Measurements from ENCODE around the gene OLAH.

OLAH gene

GRCh38 chr10:15088428-15089261 is 44.9 kb downstream of the OLAH start, which contains the start of gene ACBD7:
TSS of gene ACBD7 (minus strand) at chr10:15088776. CDS start at chr10:15088728, 48 bp downstream.
- no peak for TF ChIP-seq CTBP1 (IDR thresholded peaks at IDR 0.05; ENCODE audit: borderline replicate concordance)
- TF ChIP-seq FOXA1 (IDR thresholded peaks at IDR 0.05) = no peak
- TF ChIP-seq ELF4 (IDR thresholded peaks at IDR 0.05) = no peak
- no peak for TF ChIP-seq LEF1 (IDR thresholded peaks at IDR 0.05; ENCODE audit: borderline replicate concordance)
- TF ChIP-seq L3MBTL2 (conservative IDR thresholded peaks at IDR 0.05) = peak; percentile 86
- ChIA-PET POLR2A (no interaction called here), CTCF (no interaction called here)

DNA sequence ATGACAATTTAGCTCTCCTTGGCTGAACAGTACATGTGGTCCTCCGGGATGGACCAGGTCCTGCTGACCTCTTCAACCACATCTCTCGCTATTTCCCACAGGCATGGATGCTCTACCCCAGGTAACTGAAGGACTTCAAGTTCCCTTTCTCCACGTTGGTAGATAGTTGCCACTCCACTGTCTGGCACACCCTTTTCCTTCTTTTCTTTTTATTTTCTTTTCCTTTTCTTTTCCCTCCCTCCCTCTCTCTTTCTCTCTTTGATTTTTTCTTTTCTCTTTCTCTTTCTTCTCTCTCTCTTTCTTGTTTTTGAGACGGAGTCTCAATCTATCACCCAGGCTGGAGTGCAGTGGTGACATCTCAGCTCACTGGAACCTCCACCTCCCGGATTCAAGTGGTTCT is 47.7 kb downstream of the OLAH start:
- DNase-seq (ENCODE audit: extremely low spot score) = no peak
- POLR2A ChIA-PET = no interaction called here
- CTCF ChIA-PET = no interaction called here

More at GRCh38 chr10:15088428-15089261, 44.9 kb downstream of the OLAH start, which contains the start of gene ACBD7:
- peak; percentile 91 for DNase-seq (ENCODE audit: extremely low spot score)

DNA sequence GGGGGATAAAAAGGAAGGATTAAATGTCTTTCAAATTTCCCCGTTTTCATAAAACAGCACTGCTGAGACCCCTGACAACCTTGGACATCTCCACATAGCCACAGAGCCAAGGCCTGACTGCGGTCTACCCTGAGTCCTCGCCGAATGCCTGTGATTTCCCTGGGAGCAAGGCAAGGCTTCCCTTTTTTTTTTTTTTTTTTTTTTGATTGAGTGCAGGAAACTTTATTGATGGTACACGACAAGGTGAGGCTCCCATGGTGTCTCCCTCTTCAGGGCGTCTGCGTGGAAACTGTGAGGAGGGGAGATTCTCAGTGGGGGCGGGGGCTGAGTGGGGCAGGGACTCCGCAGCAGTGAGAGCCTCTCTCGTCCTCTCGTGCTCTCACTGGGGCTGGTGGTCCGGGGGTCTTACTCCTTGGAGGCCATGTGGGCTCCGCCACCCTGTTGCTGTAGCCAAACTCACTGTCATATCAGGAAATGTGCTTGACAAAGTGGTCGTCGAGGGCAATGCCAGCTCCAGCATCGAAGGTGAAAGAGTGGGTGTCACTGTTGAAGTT is 49.2 kb downstream of the OLAH start:
- ChIA-PET CTCF (no interaction called here), POLR2A (no interaction called here)
- no peak for DNase-seq (ENCODE audit: extremely low spot score)
- TF ChIP-seq NFRKB (IDR thresholded peaks at IDR 0.05) = no peak
- no peak for TF ChIP-seq FOXK2 (IDR thresholded peaks at IDR 0.05)
- peak; percentile 96 for TF ChIP-seq ZNF384 (IDR thresholded peaks at IDR 0.05)

More for the DNA sequence above, 47.7 kb downstream of the OLAH start:
- TF ChIP-seq ELF4 (IDR thresholded peaks at IDR 0.05) = no peak
- no peak for TF ChIP-seq NFRKB (IDR thresholded peaks at IDR 0.05)
- TF ChIP-seq FOXA1 (IDR thresholded peaks at IDR 0.05) = no peak
- no peak for TF ChIP-seq FOXM1 (IDR thresholded peaks at IDR 0.05; ENCODE audit: borderline replicate concordance)
- TF ChIP-seq BHLHE40 (IDR thresholded peaks at IDR 0.05; ENCODE audit: borderline replicate concordance) = no peak
- TF ChIP-seq HDGF (IDR thresholded peaks at IDR 0.05; ENCODE audit: borderline replicate concordance) = no peak
- no peak for TF ChIP-seq FOXK2 (IDR thresholded peaks at IDR 0.05)
- TF ChIP-seq ARNT (IDR thresholded peaks at IDR 0.05) = no peak
- no peak for TF ChIP-seq ZNF384 (IDR thresholded peaks at IDR 0.05)
- TF ChIP-seq SP1 (IDR thresholded peaks at IDR 0.05) = no peak
- TF ChIP-seq, protein P1, sequence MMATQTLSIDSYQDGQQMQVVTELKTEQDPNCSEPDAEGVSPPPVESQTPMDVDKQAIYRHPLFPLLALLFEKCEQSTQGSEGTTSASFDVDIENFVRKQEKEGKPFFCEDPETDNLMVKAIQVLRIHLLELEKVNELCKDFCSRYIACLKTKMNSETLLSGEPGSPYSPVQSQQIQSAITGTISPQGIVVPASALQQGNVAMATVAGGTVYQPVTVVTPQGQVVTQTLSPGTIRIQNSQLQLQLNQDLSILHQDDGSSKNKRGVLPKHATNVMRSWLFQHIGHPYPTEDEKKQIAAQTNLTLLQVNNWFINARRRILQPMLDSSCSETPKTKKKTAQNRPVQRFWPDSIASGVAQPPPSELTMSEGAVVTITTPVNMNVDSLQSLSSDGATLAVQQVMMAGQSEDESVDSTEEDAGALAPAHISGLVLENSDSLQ (IDR thresholded peaks at IDR 0.05) = no peak
- no peak for TF ChIP-seq CTBP1 (IDR thresholded peaks at IDR 0.05; ENCODE audit: borderline replicate concordance)

- CTCF ChIA-PET = no interaction called here
- DNase-seq (ENCODE audit: extremely low spot score) = peak; percentile 22
- POLR2A ChIA-PET = no interaction called here
- TF ChIP-seq ZNF384 (IDR thresholded peaks at IDR 0.05) (no peak), FOXA1 (IDR thresholded peaks at IDR 0.05) (no peak), SUZ12 (IDR thresholded peaks at IDR 0.05) (no peak), FOXM1 (IDR thresholded peaks at IDR 0.05; ENCODE audit: borderline replicate concordance) (no peak), ARNT (IDR thresholded peaks at IDR 0.05) (no peak)
These were observed 52.9 kb downstream of the OLAH start for GRCh38 chr10:15096661-15097010.

DNA sequence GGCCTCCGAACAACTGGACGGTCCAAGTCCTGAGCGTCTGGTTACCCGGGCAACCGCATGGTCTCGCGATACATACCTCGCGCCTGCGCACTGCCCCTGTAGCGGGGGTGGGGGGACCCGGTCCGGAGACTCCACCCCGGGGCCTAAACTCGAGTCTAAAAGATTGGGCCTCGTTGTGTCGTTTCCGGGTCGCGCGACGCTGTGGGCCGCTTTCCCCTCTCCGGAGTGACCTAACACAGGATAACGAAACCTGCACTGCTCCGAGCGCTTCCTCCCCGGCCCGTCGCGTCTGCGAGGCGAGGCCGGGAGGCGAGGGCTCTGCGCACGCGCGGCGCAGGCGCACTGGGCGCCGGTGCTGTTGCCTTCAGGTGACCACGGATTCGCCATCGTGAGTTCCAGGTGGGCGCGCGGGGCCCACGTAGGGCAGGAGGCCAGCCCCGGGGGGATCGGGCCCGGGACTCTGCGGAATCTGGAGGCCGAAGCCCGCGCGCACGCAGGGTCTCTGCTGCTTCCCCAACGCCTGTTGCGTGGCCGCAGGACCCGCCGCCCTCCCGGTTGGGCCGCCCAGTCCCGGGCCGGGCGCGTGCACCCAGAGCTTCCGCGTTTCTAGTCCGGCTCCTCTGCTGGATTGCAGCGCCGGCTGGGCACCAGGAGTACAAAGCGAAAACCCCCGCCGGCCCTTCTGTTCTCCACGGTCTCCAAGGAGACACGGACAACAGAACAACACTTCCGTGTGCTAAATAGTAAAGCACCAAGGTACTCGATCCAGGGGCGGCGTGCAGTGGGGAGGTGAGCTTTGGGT is 53.5 kb downstream of the OLAH start, which contains the start of gene RPP38:
RPP38 (plus strand) TSS at position 345 of the 802 bp plus-strand sequence. CDS start 5,960 bp downstream, outside the sequence.
- ChIA-PET CTCF (no interaction called here), POLR2A (interaction anchor here (0.8 to 1.3 kb wide), 6 partner anchors 13 to 219 kb away, joined by 3 to 4 read pairs (median 3); partner anchors contain the start of genes MEIG1 and SUV39H2)
- peak; percentile 96 for DNase-seq (ENCODE audit: extremely low spot score)
- TF ChIP-seq LEF1 (IDR thresholded peaks at IDR 0.05; ENCODE audit: borderline replicate concordance) (no peak), L3MBTL2 (conservative IDR thresholded peaks at IDR 0.05) (peak; percentile 86)

DNA sequence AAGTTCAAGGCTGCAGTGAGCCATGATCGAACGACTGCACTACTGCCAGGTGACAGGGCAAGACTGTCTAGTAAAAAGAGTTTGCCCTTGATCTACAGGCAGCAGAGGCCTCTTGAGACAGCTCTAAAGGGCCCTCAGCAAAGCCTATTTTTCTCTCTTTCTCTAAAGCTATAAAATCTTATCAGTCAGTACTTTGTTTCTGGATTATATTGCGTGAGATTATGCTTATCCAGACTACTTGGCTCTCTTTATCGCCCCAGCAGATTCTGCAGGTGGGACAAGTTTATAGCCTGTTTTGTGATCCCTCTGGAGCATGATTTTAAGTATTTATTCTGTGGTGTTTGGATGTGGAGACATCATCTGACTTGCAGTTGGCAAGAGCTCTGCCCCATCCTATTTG is 56.1 kb downstream of the OLAH start:
- CTCF ChIA-PET = no interaction called here
- no peak for DNase-seq (ENCODE audit: extremely low spot score)
- TF ChIP-seq ELF4 (IDR thresholded peaks at IDR 0.05) (no peak), TARDBP (IDR thresholded peaks at IDR 0.05) (no peak), ZNF384 (IDR thresholded peaks at IDR 0.05) (no peak), FOXM1 (IDR thresholded peaks at IDR 0.05; ENCODE audit: borderline replicate concordance) (no peak), SP1 (IDR thresholded peaks at IDR 0.05) (no peak), L3MBTL2 (conservative IDR thresholded peaks at IDR 0.05) (no peak)
- TF ChIP-seq, protein P1 (IDR thresholded peaks at IDR 0.05) = no peak
- POLR2A ChIA-PET = interaction anchor here (1.6 to 1.8 kb wide), 2 partner anchors 140 to 146 kb away, joined by 7 to 9 read pairs; partner anchors contain the start of genes DCLRE1C and MEIG1

- ChIA-PET POLR2A (interaction anchor here (1.1 kb wide), 1 partner anchor 225 kb away, joined by 3 read pairs; no protein-coding TSS in a partner anchor), CTCF (no interaction called here)
- no peak for DNase-seq (ENCODE audit: extremely low spot score)
- no peak for TF ChIP-seq ELF4 (IDR thresholded peaks at IDR 0.05)
- no peak for TF ChIP-seq CTBP1 (IDR thresholded peaks at IDR 0.05; ENCODE audit: borderline replicate concordance)
- TF ChIP-seq, protein P1 (IDR thresholded peaks at IDR 0.05) = no peak
- no peak for TF ChIP-seq ZNF384 (IDR thresholded peaks at IDR 0.05)
- no peak for TF ChIP-seq NFRKB (IDR thresholded peaks at IDR 0.05)
- TF ChIP-seq TARDBP (IDR thresholded peaks at IDR 0.05) = no peak
- no peak for TF ChIP-seq HDGF (IDR thresholded peaks at IDR 0.05; ENCODE audit: borderline replicate concordance)
- TF ChIP-seq L3MBTL2 (conservative IDR thresholded peaks at IDR 0.05) = no peak
- no peak for TF ChIP-seq ARNT (IDR thresholded peaks at IDR 0.05)
- TF ChIP-seq BHLHE40 (IDR thresholded peaks at IDR 0.05; ENCODE audit: borderline replicate concordance) = no peak
- TF ChIP-seq SP1 (IDR thresholded peaks at IDR 0.05) = no peak
- TF ChIP-seq FOXA1 (IDR thresholded peaks at IDR 0.05) = no peak
- TF ChIP-seq LEF1 (IDR thresholded peaks at IDR 0.05; ENCODE audit: borderline replicate concordance) = no peak
- no peak for TF ChIP-seq FOXM1 (IDR thresholded peaks at IDR 0.05; ENCODE audit: borderline replicate concordance)
- TF ChIP-seq FOXK2 (IDR thresholded peaks at IDR 0.05) = no peak
- TF ChIP-seq SUZ12 (IDR thresholded peaks at IDR 0.05) = no peak
These were observed 59.8 kb downstream of the OLAH start for GRCh38 chr10:15103513-15103912.
